SK-N-SH (cell line): ENCODE results near the gene EEFSEC. TPM values are rescaled to one million over a fixed set of nuclear protein-coding genes. Genes with fewer than 3 reads are reported as not detected.

Source experiments
- CTCF ChIA-PET: fragments of 300-600, 350-600 bp; formaldehyde crosslinking; extraction: SDS; loops from one replicate; lab custom pipeline; 2021; lab: Yijun Ruan, JAX
- POLR2A ChIA-PET: fragments of 350-600 bp; sonication (Branson Sonifier 250); formaldehyde crosslinking; extraction: SDS; loops from one replicate; lab custom pipeline; 2020; ENCODE audit warnings: antibody characterized with exemption, inconsistent platforms; lab: Yijun Ruan, JAX
- DNase-seq: peaks from one replicate; pipeline ENCODE4 v3.0.0; 2012
- H2AFZ ChIP-seq: fragments of 200-600 bp; sonication (generic); 2 replicates; pipeline ENCODE4 v1.8.1; 2016; ENCODE audit warnings: antibody characterized with exemption, mild to moderate bottlenecking, low read depth
- H3F3A ChIP-seq: fragments of 200-600 bp; sonication (generic); replicated peaks from 2 replicates; pipeline ENCODE3; 2016; ENCODE audit warnings: antibody characterized with exemption, mild to moderate bottlenecking; ENCODE audit not compliant: insufficient read depth
- H3K27ac ChIP-seq, 2 experiments: fragments of 200-500 bp in 1 of 2; fragments of 200-600 bp in 1 of 2; sonication (Bioruptor generic) in 1 of 2; sonication (generic), shearing (Covaris generic) in 1 of 2; 2 replicates each; pipeline versions ENCODE4 v1.5.1 to v1.6.1; 2014 to 2016; ENCODE audit warnings: low read depth in 2 of 2, inconsistent platforms in 1 of 2, low read length in 1 of 2, mild to moderate bottlenecking in 1 of 2, mixed read lengths in 1 of 2
- H3K27me3 ChIP-seq: fragments of 200-600 bp; sonication (generic), shearing (Covaris generic); 2 replicates; pipeline ENCODE4 v1.6.1; 2016; ENCODE audit warnings: mixed run types; ENCODE audit not compliant: insufficient read depth
- H3K36me3 ChIP-seq, 2 experiments: fragments of 200-500 bp in 1 of 2; fragments of 200-600 bp in 1 of 2; sonication (Bioruptor generic) in 1 of 2; sonication (generic) in 1 of 2; replicated peaks in 1 of 2; 2 replicates each; pipeline versions ENCODE3 to v1.5.1; 2014 to 2016; ENCODE audit warnings: low read length in 1 of 2, mild to moderate bottlenecking in 1 of 2; ENCODE audit not compliant: insufficient read depth in 2 of 2, control insufficient read depth in 1 of 2
- H3K4me1 ChIP-seq, 2 experiments: fragments of 200-500 bp in 1 of 2; fragments of 200-600 bp in 1 of 2; sonication (Bioruptor generic) in 1 of 2; sonication (generic), shearing (Covaris generic) in 1 of 2; 2 replicates each; pipeline versions ENCODE4 v1.5.1 to v1.6.1; 2014 to 2016; ENCODE audit warnings: low read depth in 1 of 2, low read length in 1 of 2, mixed run types in 1 of 2; ENCODE audit not compliant: insufficient read depth in 2 of 2, control insufficient read depth in 1 of 2
- H3K4me2 ChIP-seq: fragments of 200-600 bp; sonication (generic), shearing (Covaris generic); 2 replicates; pipeline ENCODE4 v1.6.1; 2017; ENCODE audit warnings: mixed run types
- H3K4me3 ChIP-seq, 2 experiments: fragments of 200-500 bp in 1 of 2; fragments of 200-600 bp in 1 of 2; sonication (Bioruptor generic) in 1 of 2; sonication (generic), shearing (Covaris generic) in 1 of 2; 2 replicates each; pipeline versions ENCODE4 v1.5.1 to v1.8.1; 2014 to 2016; ENCODE audit warnings: low read depth in 2 of 2, inconsistent platforms in 1 of 2, low read length in 1 of 2, mild to moderate bottlenecking in 1 of 2, mixed read lengths in 1 of 2, moderate library complexity in 1 of 2
- H3K79me2 ChIP-seq: fragments of 200-600 bp; sonication (generic); 2 replicates; pipeline ENCODE4 v1.8.1; 2017; ENCODE audit warnings: mild to moderate bottlenecking; ENCODE audit not compliant: insufficient read depth
- H3K9ac ChIP-seq: fragments of 200-600 bp; sonication (generic); 2 replicates; pipeline ENCODE4 v1.6.1; 2017; ENCODE audit warnings: mixed run types
- H3K9me2 ChIP-seq: fragments of 200-600 bp; sonication (generic); 2 replicates; pipeline ENCODE4 v1.6.1; 2017; ENCODE audit warnings: mixed run types
- H3K9me3 ChIP-seq: fragments of 200-600 bp; sonication (generic); 2 replicates; pipeline ENCODE4 v1.6.1; 2017; ENCODE audit warnings: mixed run types, mild to moderate bottlenecking, moderate library complexity
- H4K20me1 ChIP-seq: fragments of 200-600 bp; sonication (generic); 2 replicates; pipeline ENCODE4 v1.6.1; 2017; ENCODE audit warnings: mild to moderate bottlenecking, mixed run types; ENCODE audit not compliant: insufficient read depth
- CHD2 ChIP-seq: fragments of 150-350 bp; IDR thresholded peaks from 2 replicates; pipeline ENCODE4 v1.6.1; 2018; ENCODE audit warnings: low read length; ENCODE audit not compliant: partially characterized antibody
- CTCF ChIP-seq: fragments of 200-600 bp; sonication (generic); IDR thresholded peaks from 2 replicates; pipeline ENCODE4 v1.6.1; 2017; ENCODE audit warnings: antibody characterized with exemption, mild to moderate bottlenecking, moderate library complexity
- EP300 ChIP-seq, 2 experiments: IDR thresholded peaks; 2 replicates each; pipeline versions ENCODE4 v1.4.0 to v1.6.1; 2012; ENCODE audit warnings: borderline replicate concordance in 1 of 2, low read depth in 1 of 2, low read length in 1 of 2
- FOSL2 ChIP-seq: IDR thresholded peaks from 2 replicates; pipeline ENCODE4 v1.4.0; 2012; ENCODE audit warnings: low read depth, mild to moderate bottlenecking, moderate library complexity, borderline replicate concordance
- FOXJ3 ChIP-seq: sonication (generic); formaldehyde crosslinking; IDR thresholded peaks from 2 replicates; pipeline ENCODE4 v1.5.1; 2020; ENCODE audit warnings: mild to moderate bottlenecking, missing genetic modification reagents
- FOXM1 ChIP-seq: IDR thresholded peaks from 2 replicates; pipeline ENCODE4 v1.4.0; 2012; ENCODE audit warnings: low read depth, mild to moderate bottlenecking
- GABPA ChIP-seq: IDR thresholded peaks from 2 replicates; pipeline ENCODE4 v1.4.0; 2012; ENCODE audit warnings: low read depth, mild to moderate bottlenecking
- JUND ChIP-seq: IDR thresholded peaks from 2 replicates; pipeline ENCODE4 v1.4.0; 2012
- NFIC ChIP-seq: IDR thresholded peaks from 2 replicates; pipeline ENCODE4 v1.4.0; 2012; ENCODE audit warnings: borderline replicate concordance
- NRF1 ChIP-seq: IDR thresholded peaks from 2 replicates; pipeline ENCODE4 v1.6.1; 2012; ENCODE audit warnings: low read depth, mild to moderate bottlenecking, low read length
- POLR2AphosphoS5 ChIP-seq: IDR thresholded peaks from 2 replicates; pipeline ENCODE4 v1.6.1; 2012; ENCODE audit warnings: low read depth, low read length
- RAD21 ChIP-seq: IDR thresholded peaks from 2 replicates; pipeline ENCODE4 v1.6.1; 2012; ENCODE audit warnings: mild to moderate bottlenecking, low read length
- RCOR1 ChIP-seq: fragments of 150-350 bp; IDR thresholded peaks from 2 replicates; pipeline ENCODE4 v1.6.1; 2017; ENCODE audit warnings: antibody characterized with exemption, low read length
- SIN3A ChIP-seq: IDR thresholded peaks from 2 replicates; pipeline ENCODE4 v1.6.1; 2012; ENCODE audit warnings: low read depth, mild to moderate bottlenecking, low read length, moderate library complexity, borderline replicate concordance
- SMC3 ChIP-seq: IDR thresholded peaks from 2 replicates; pipeline ENCODE4 v1.6.1; 2012; ENCODE audit warnings: low read depth, low read length, improper control_type of control experiment
- TEAD4 ChIP-seq: IDR thresholded peaks from 2 replicates; pipeline ENCODE4 v1.4.0; 2012; ENCODE audit warnings: mild to moderate bottlenecking, borderline replicate concordance; ENCODE audit not compliant: insufficient read depth
- USF2 ChIP-seq: fragments of 150-350 bp; IDR thresholded peaks from 2 replicates; pipeline ENCODE4 v1.6.1; 2017; ENCODE audit warnings: antibody characterized with exemption, low read length, low read depth, borderline replicate concordance
- YY1 ChIP-seq: IDR thresholded peaks from 2 replicates; pipeline ENCODE4 v1.4.0; 2012; ENCODE audit warnings: low read depth, mild to moderate bottlenecking
- ZBTB33 ChIP-seq: IDR thresholded peaks from 2 replicates; pipeline ENCODE4 v1.4.0; 2012; ENCODE audit warnings: low read depth, borderline replicate concordance
- WGBS: methylation state at CpG from one replicate; pipeline ENCODE4 v1.1.6; 2017; ENCODE audit warnings: low lambda C conversion rate; 5-methylcytosine and 5-hydroxymethylcytosine counted together
- polyA plus RNA-seq, 3 experiments: library from polyadenylated mRNA; depleted of rRNA; stranded (reverse); fragments of >200 nt; gene quantifications; 2 replicates each; pipeline ENCODE4 v1.2.3, GENCODE V29; 2012
- TF ChIP-seq, protein P1 (sequence below): IDR thresholded peaks from 2 replicates; pipeline ENCODE4 v1.4.0; 2012; ENCODE audit warnings: low read depth, borderline replicate concordance
- TF ChIP-seq, protein P2 (sequence below): IDR thresholded peaks from 2 replicates; pipeline ENCODE4 v1.6.1; 2012; ENCODE audit warnings: mild to moderate bottlenecking, low read depth, low read length, moderate library complexity

EEFSEC gene
- polyA plus RNA-seq, 1 of the 3 experiments (the other 2 are of a cell fraction): 12.4 TPM

GRCh38 chr3:128153156-128154041 lies at the start of gene EEFSEC (continued):
- TF ChIP-seq GABPA: peak; percentile 79

DNA sequence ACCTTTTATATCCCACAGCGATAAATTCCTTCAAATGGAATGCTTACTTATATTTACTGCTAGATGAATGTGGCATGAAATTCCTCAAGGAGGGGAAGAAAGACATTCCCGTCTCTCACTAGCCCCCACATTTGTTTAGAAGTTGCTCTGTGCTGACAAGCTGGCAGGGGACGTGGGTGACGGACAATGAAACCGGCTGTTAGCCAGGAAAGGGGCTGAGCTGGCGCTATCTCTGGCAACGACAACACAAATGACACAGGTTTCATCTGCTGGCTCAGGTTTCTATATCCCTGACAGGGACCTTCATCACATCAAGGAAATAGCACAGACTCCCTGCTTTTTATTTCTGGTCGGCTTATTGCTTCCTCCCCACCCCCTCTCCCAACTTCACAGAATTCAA lies 45.4 kb upstream of the EEFSEC start:
- H2AFZ ChIP-seq: no peak overlapping the region
- H3K36me3 ChIP-seq: peaks cover 32 to 37% of the 10 kb centered on the region in 2 experiments
- H3K4me2 ChIP-seq: 0 out of 2 replicates have a peak overlapping the region, but pooled peaks have one; percentile 35
- H4K20me1 ChIP-seq: no peaks in the 10 kb centered on the region
- ChIA-PET POLR2A (no interaction called here), CTCF (interaction anchor here (1.6 to 7.4 kb wide), 2 partner anchors 11 to 12 kb away, joined by 4 to 40 read pairs; no protein-coding TSS in a partner anchor)
- 55% methylated on average over 8 of the region's 8 CpGs for WGBS
- H3K9me2 ChIP-seq: no peaks in the 10 kb centered on the region
- H3K79me2 ChIP-seq: peaks cover 31% of the 10 kb centered on the region
- peaks cover 13 to 29% of the 10 kb centered on the region in 2 experiments for H3K4me1 ChIP-seq
- H3K27ac ChIP-seq: peak overlapping the region; percentile 28 to 68; a peak in 3 of 4 replicates
- H3F3A ChIP-seq: peaks cover 19% of the 10 kb centered on the region
- no peaks in the 10 kb centered on the region for H3K27me3 ChIP-seq
- no peaks in the 10 kb centered on the region for H3K9me3 ChIP-seq
- peak; percentile 30 for DNase-seq
- no peak overlapping the region for H3K4me3 ChIP-seq
- no peak overlapping the region for H3K9ac ChIP-seq
- TF ChIP-seq CTCF (no peak), POLR2AphosphoS5 (no peak), FOXM1 (no peak), ZBTB33 (no peak), SIN3A (no peak), EP300 (IDR thresholded peaks at IDR 0.05; ENCODE audit: borderline replicate concordance in 1 of 2, low read depth in 1 of 2, low read length in 1 of 2) (peak in 1 of 2 experiments; percentile 25; a peak in 1 of 4 replicates), NFIC (no peak), TEAD4 (no peak), YY1 (no peak), SMC3 (no peak), USF2 (no peak), FOSL2 (no peak), FOXJ3 (CRISPR knock-in tag) (no peak), JUND (no peak), RCOR1 (no peak), RAD21 (no peak), NRF1 (no peak), CHD2 (peak; percentile 25)
- TF ChIP-seq, protein P1, sequence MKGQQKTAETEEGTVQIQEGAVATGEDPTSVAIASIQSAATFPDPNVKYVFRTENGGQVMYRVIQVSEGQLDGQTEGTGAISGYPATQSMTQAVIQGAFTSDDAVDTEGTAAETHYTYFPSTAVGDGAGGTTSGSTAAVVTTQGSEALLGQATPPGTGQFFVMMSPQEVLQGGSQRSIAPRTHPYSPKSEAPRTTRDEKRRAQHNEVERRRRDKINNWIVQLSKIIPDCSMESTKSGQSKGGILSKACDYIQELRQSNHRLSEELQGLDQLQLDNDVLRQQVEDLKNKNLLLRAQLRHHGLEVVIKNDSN: no peak
- TF ChIP-seq, protein P2, sequence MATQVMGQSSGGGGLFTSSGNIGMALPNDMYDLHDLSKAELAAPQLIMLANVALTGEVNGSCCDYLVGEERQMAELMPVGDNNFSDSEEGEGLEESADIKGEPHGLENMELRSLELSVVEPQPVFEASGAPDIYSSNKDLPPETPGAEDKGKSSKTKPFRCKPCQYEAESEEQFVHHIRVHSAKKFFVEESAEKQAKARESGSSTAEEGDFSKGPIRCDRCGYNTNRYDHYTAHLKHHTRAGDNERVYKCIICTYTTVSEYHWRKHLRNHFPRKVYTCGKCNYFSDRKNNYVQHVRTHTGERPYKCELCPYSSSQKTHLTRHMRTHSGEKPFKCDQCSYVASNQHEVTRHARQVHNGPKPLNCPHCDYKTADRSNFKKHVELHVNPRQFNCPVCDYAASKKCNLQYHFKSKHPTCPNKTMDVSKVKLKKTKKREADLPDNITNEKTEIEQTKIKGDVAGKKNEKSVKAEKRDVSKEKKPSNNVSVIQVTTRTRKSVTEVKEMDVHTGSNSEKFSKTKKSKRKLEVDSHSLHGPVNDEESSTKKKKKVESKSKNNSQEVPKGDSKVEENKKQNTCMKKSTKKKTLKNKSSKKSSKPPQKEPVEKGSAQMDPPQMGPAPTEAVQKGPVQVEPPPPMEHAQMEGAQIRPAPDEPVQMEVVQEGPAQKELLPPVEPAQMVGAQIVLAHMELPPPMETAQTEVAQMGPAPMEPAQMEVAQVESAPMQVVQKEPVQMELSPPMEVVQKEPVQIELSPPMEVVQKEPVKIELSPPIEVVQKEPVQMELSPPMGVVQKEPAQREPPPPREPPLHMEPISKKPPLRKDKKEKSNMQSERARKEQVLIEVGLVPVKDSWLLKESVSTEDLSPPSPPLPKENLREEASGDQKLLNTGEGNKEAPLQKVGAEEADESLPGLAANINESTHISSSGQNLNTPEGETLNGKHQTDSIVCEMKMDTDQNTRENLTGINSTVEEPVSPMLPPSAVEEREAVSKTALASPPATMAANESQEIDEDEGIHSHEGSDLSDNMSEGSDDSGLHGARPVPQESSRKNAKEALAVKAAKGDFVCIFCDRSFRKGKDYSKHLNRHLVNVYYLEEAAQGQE: no peak
